ENCODE measurements around the gene IRF9. TPM values are rescaled to one million over a fixed set of nuclear protein-coding genes. Genes with fewer than 3 reads are reported as not detected.
A peak's percentile ranks its signal among the peaks of the same experiment; 100 is the strongest.

Gene IRF9
- total RNA-seq, 1 donor from 2014 or later = 66.5 TPM

- Histone ChIP-seq H3K4me3 (ENCODE audit: low read depth, low read length) (no peak overlapping the region), H3K27me3 (ENCODE audit: control insufficient read depth, insufficient read depth, low read length) (no peaks in the 10 kb centered on the region), H3K36me3 (ENCODE audit: control insufficient read depth, insufficient read depth, low read length) (no peaks in the 10 kb centered on the region)
- TF ChIP-seq CTCF (IDR thresholded peaks at IDR 0.05; ENCODE audit: insufficient read depth, low read length, poor library complexity, severe bottlenecking) = no peak
- no peak for DNase-seq (ENCODE audit: low read depth)
Observed at GRCh38 chr14:24132976-24133375, 28.1 kb upstream of the IRF9 start.

GRCh38 chr14:24133735-24134134, 27.3 kb upstream of the IRF9 start:
- Histone ChIP-seq H3K4me3 (ENCODE audit: low read depth, low read length) (no peak overlapping the region), H3K36me3 (ENCODE audit: control insufficient read depth, insufficient read depth, low read length) (no peaks in the 10 kb centered on the region), H3K27me3 (ENCODE audit: control insufficient read depth, insufficient read depth, low read length) (no peaks in the 10 kb centered on the region)
- no peak for TF ChIP-seq CTCF (IDR thresholded peaks at IDR 0.05; ENCODE audit: insufficient read depth, low read length, poor library complexity, severe bottlenecking)
- no peak for DNase-seq (ENCODE audit: low read depth)

GRCh38 chr14:24135584-24135833, 25.6 kb upstream of the IRF9 start:
- H3K36me3 ChIP-seq (ENCODE audit: control insufficient read depth, insufficient read depth, low read length) = peaks cover 2% of the 10 kb centered on the region
- peak overlapping the region; percentile 88 for H3K4me3 ChIP-seq (ENCODE audit: low read depth, low read length)
- no peak for TF ChIP-seq CTCF (IDR thresholded peaks at IDR 0.05; ENCODE audit: insufficient read depth, low read length, poor library complexity, severe bottlenecking)
- DNase-seq (ENCODE audit: low read depth) = no peak
- no peaks in the 10 kb centered on the region for H3K27me3 ChIP-seq (ENCODE audit: control insufficient read depth, insufficient read depth, low read length)

GRCh38 chr14:24135834-24136683, 25.0 kb upstream of the IRF9 start, which contains the start of gene PSME1:
PSME1 (plus strand) TSS chr14:24136194; CDS start chr14:24136263, 69 bp downstream.
- H3K4me3 ChIP-seq (ENCODE audit: low read depth, low read length) = peak within 1 kb of the TSS; percentile 88
- no peak for TF ChIP-seq CTCF (IDR thresholded peaks at IDR 0.05; ENCODE audit: insufficient read depth, low read length, poor library complexity, severe bottlenecking)
- no peak for DNase-seq (ENCODE audit: low read depth)
- H3K36me3 ChIP-seq (ENCODE audit: control insufficient read depth, insufficient read depth, low read length) = peaks cover 2% of the 10 kb centered on the region
- H3K27me3 ChIP-seq (ENCODE audit: control insufficient read depth, insufficient read depth, low read length) = no peaks in the 10 kb centered on the region

GRCh38 chr14:24136684-24137528, 24.2 kb upstream of the IRF9 start:
- Histone ChIP-seq H3K27me3 (ENCODE audit: control insufficient read depth, insufficient read depth, low read length) (no peaks in the 10 kb centered on the region), H3K36me3 (ENCODE audit: control insufficient read depth, insufficient read depth, low read length) (peaks cover 2% of the 10 kb centered on the region), H3K4me3 (ENCODE audit: low read depth, low read length) (peak overlapping the region; percentile 88)
- DNase-seq (ENCODE audit: low read depth) = no peak
- no peak for TF ChIP-seq CTCF (IDR thresholded peaks at IDR 0.05; ENCODE audit: insufficient read depth, low read length, poor library complexity, severe bottlenecking)

All from kidney epithelial cell (primary cell).